GM12864 (cell line): ENCODE data around the gene TTC38.

Experiments used
- DNase-seq: peaks from one replicate; pipeline ENCODE4 v3.0.0-alpha.2; 2011; ENCODE audit warnings: low read depth
- H3K4me3 ChIP-seq: 2 replicates; pipeline ENCODE4 v1.5.1; 2011; ENCODE audit warnings: mild to moderate bottlenecking, low read depth, low read length, control low read depth
- TF ChIP-seq, protein P1 (sequence below): IDR thresholded peaks from 2 replicates; pipeline ENCODE4 v1.5.1; 2011; ENCODE audit warnings: low read depth, mild to moderate bottlenecking, moderate library complexity, low read length, control low read depth, inconsistent platforms; ENCODE audit errors: missing control alignments

The TTC38 gene

DNA sequence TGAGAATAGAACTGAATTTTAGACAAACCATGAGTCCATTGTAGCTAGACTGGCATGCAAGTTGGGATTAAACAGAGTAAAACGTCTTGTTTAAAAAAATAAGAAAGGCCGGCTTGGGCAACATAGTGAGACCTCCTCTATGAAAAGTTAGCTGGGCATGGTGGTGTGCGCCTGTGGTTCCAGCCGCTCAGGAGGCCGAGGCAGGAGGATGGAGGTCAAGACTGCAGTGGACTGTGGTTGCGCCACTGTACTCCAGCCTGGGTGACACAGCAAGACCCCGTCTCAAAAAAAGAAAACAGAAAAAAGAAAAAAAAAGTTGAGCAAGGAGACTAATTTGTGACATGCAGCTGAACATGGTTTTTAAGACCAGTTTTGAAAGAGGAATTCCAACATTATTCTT is 41.2 kb upstream of the TTC38 start:
- DNase-seq, result no peak
- TF ChIP-seq, protein P1, sequence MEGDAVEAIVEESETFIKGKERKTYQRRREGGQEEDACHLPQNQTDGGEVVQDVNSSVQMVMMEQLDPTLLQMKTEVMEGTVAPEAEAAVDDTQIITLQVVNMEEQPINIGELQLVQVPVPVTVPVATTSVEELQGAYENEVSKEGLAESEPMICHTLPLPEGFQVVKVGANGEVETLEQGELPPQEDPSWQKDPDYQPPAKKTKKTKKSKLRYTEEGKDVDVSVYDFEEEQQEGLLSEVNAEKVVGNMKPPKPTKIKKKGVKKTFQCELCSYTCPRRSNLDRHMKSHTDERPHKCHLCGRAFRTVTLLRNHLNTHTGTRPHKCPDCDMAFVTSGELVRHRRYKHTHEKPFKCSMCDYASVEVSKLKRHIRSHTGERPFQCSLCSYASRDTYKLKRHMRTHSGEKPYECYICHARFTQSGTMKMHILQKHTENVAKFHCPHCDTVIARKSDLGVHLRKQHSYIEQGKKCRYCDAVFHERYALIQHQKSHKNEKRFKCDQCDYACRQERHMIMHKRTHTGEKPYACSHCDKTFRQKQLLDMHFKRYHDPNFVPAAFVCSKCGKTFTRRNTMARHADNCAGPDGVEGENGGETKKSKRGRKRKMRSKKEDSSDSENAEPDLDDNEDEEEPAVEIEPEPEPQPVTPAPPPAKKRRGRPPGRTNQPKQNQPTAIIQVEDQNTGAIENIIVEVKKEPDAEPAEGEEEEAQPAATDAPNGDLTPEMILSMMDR, result no peak

GRCh38 chr22:46229701-46230100 is 38.1 kb upstream of the TTC38 start:
- H3K4me3 ChIP-seq, result no peak overlapping the region
- DNase-seq, result no peak
- TF ChIP-seq, protein P1, result no peak

More for the DNA sequence above, 41.2 kb upstream of the TTC38 start:
- H3K4me3 ChIP-seq, result no peak overlapping the region

DNA sequence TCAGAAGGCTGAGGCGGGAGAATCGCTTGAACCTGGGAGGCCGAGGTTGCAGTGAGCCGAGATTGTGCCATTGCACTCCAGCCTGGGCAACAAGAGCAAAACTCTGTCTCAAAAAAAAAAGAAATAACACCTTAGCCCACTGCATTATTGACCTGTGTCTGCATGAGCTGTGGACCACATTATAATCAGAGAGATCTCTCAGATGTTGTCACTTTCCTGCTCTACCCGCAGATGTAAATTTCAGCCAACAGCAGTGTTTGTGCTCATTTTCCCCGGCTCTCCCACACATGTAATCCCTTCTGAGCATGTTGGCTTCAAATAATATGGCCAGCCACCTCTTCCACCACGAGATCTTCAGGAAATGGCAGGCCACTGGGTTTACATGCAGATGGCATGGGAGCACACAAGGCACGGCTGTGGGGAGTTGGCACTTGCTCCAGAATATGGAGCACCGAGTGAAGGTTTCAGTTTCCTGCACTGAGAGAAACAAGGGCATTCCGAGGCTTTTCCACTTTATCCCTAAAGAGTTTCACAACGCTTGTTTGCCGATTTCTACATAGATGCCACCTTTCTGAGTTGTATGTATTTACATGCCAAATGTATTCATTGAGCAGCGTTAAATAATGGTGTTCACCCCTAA is 37.4 kb upstream of the TTC38 start:
- no peak overlapping the region for H3K4me3 ChIP-seq
- TF ChIP-seq, protein P1, result no peak
- DNase-seq, result no peak

GRCh38 chr22:46233231-46233630 is 34.6 kb upstream of the TTC38 start:
- TF ChIP-seq, protein P1, result no peak
- no peak for DNase-seq
- H3K4me3 ChIP-seq, result no peak overlapping the region

DNA sequence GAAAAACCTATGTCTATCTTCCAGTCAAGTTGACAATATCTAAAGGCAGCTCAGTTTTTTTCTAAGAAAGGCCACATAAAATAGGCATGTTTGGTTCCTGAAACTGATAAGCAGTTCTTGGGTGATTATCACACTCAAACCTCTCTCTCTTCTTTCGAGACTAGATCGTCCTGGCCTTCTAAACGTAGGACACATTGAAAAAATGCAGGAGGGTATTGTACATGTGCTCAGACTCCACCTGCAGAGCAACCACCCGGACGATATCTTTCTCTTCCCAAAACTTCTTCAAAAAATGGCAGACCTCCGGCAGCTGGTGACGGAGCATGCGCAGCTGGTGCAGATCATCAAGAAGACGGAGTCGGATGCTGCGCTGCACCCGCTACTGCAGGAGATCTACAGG is 32.8 kb upstream of the TTC38 start:
- TF ChIP-seq, protein P1, result no peak
- no peak overlapping the region for H3K4me3 ChIP-seq
- no peak for DNase-seq

GRCh38 chr22:46237453-46238124 is 30.2 kb upstream of the TTC38 start:
- no peak for DNase-seq
- TF ChIP-seq, protein P1, result no peak
- no peak overlapping the region for H3K4me3 ChIP-seq

DNA sequence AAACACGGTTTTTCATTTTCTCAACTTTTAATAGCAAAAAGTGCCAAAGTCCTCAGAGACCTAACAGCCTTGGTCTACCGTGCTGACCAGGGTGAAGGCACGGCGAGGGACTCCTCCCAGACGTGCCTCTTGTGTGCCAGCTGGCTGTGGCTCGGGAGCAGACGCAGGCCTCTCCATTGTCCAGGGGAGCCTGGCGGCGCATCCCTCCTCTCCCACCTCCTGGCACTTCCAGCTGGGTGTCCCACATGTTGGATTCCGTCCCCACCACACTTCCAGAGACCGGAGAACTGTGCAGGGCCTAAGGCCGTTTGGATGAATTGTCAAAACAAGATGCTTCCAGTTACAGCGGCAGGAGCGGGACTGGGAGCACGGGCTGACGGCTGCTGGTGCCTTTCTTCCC is 29.3 kb upstream of the TTC38 start:
- no peak for DNase-seq

More for the DNA sequence above, 29.3 kb upstream of the TTC38 start:
- H3K4me3 ChIP-seq, result no peak overlapping the region
- TF ChIP-seq, protein P1, result no peak
